Measurements from ENCODE around the gene TLN1.

TLN1 gene

GRCh38 chr9:35705836-35706430 lies 26.1 kb downstream of the TLN1 start:
- H3K4me3 ChIP-seq (replicated peaks in 1 of 2; ENCODE audit: low read depth in 2 of 2, low read length in 2 of 2) = no peak overlapping the region
- DNase-seq (ENCODE audit: low read depth in 2 of 2) = no peak
- no peak for TF ChIP-seq CTCF (IDR thresholded peaks at IDR 0.05; ENCODE audit: low read depth, low read length)

- no peak for DNase-seq (ENCODE audit: low read depth in 2 of 2)
- H3K4me3 ChIP-seq (replicated peaks in 1 of 2; ENCODE audit: low read depth in 2 of 2, low read length in 2 of 2) = no peak overlapping the region
- no peak for TF ChIP-seq CTCF (IDR thresholded peaks at IDR 0.05; ENCODE audit: low read depth, low read length)
These were observed 26.6 kb downstream of the TLN1 start for GRCh38 chr9:35705372-35705771.

GRCh38 chr9:35703906-35704672 lies 27.9 kb downstream of the TLN1 start:
- no peak overlapping the region for H3K4me3 ChIP-seq (replicated peaks in 1 of 2; ENCODE audit: low read depth in 2 of 2, low read length in 2 of 2)
- TF ChIP-seq CTCF (IDR thresholded peaks at IDR 0.05; ENCODE audit: low read depth, low read length) = no peak
- no peak for DNase-seq (ENCODE audit: low read depth in 2 of 2)

GRCh38 chr9:35702696-35703095 lies 29.3 kb downstream of the TLN1 start:
- no peak for DNase-seq (ENCODE audit: low read depth in 2 of 2)
- H3K4me3 ChIP-seq (replicated peaks in 1 of 2; ENCODE audit: low read depth in 2 of 2, low read length in 2 of 2) = no peak overlapping the region
- no peak for TF ChIP-seq CTCF (IDR thresholded peaks at IDR 0.05; ENCODE audit: low read depth, low read length)

GRCh38 chr9:35700942-35701341 lies 31.1 kb downstream of the TLN1 start:
- TF ChIP-seq CTCF (IDR thresholded peaks at IDR 0.05; ENCODE audit: low read depth, low read length) = no peak
- H3K4me3 ChIP-seq (replicated peaks in 1 of 2; ENCODE audit: low read depth in 2 of 2, low read length in 2 of 2) = no peak overlapping the region
- DNase-seq (ENCODE audit: low read depth in 2 of 2) = no peak

GRCh38 chr9:35700031-35700430 lies 32.0 kb downstream of the TLN1 start:
- no peak for TF ChIP-seq CTCF (IDR thresholded peaks at IDR 0.05; ENCODE audit: low read depth, low read length)
- H3K4me3 ChIP-seq (replicated peaks in 1 of 2; ENCODE audit: low read depth in 2 of 2, low read length in 2 of 2) = no peak overlapping the region
- no peak for DNase-seq (ENCODE audit: low read depth in 2 of 2)
